Parathyroid adenoma (tissue), 2 donors: Measurements from ENCODE around the gene CHI3L2.
"Not testable (repeated sequence)": the region's sequence is repeated elsewhere in the genome, so short reads cannot be mapped to it uniquely, and the experiment has no call there.

Experiments used
- H2AFZ ChIP-seq: fragments of 300-600 bp; sonication (generic); one replicate; pipeline ENCODE4 v1.7.0; 2017; ENCODE audit warnings: antibody characterized with exemption, mild to moderate bottlenecking
- H3K27ac ChIP-seq: fragments of 300-600 bp; sonication (generic); one replicate; pipeline ENCODE4 v1.7.0; 2017
- H3K27me3 ChIP-seq: fragments of 300-600 bp; sonication (generic); one replicate; pipeline ENCODE4 v1.7.0; 2017; ENCODE audit warnings: low read length; ENCODE audit not compliant: control insufficient read depth, insufficient read depth
- H3K36me3 ChIP-seq: fragments of 300-600 bp; sonication (generic); one replicate; pipeline ENCODE4 v1.7.0; 2017; ENCODE audit warnings: low read length; ENCODE audit not compliant: control insufficient read depth, insufficient read depth
- H3K4me1 ChIP-seq: fragments of 300-600 bp; sonication (generic); one replicate; pipeline ENCODE4 v1.7.0; 2017; ENCODE audit warnings: control low read depth
- H3K4me2 ChIP-seq: fragments of 300-600 bp; sonication (generic); one replicate; pipeline ENCODE4 v1.7.0; 2017; ENCODE audit warnings: low read length
- H3K4me3 ChIP-seq: fragments of 300-600 bp; sonication (generic); one replicate; pipeline ENCODE4 v1.7.0; 2017; ENCODE audit warnings: low read depth, low read length
- H3K79me2 ChIP-seq: fragments of 300-600 bp; sonication (generic); one replicate; pipeline ENCODE4 v1.7.0; 2017; ENCODE audit warnings: control low read depth
- H3K9ac ChIP-seq: fragments of 300-600 bp; sonication (generic); one replicate; pipeline ENCODE4 v1.7.0; 2017; ENCODE audit warnings: mild to moderate bottlenecking
- H3K9me3 ChIP-seq: fragments of 300-600 bp; sonication (generic); one replicate; pipeline ENCODE4 v1.7.0; 2017; ENCODE audit warnings: low read length; ENCODE audit not compliant: control insufficient read depth
- TF ChIP-seq, protein P1 (sequence below): fragments of 300-600 bp; sonication (generic); IDR thresholded peaks from one replicate; pipeline ENCODE4 v1.7.0; 2017; ENCODE audit warnings: antibody characterized with exemption, mild to moderate bottlenecking
- donor health status: primary hyperparathyroidism.

CHI3L2 gene

GRCh38 chr1:111214074-111214801 lies 13.3 kb upstream of the CHI3L2 start:
- H3K79me2 ChIP-seq: no peaks in the 10 kb centered on the region
- no peak overlapping the region for H3K9ac ChIP-seq
- no peaks in the 10 kb centered on the region for H3K36me3 ChIP-seq
- no peaks in the 10 kb centered on the region for H3K9me3 ChIP-seq
- no peak overlapping the region for H3K4me2 ChIP-seq
- H3K4me3 ChIP-seq: no peak overlapping the region
- TF ChIP-seq, protein P1, sequence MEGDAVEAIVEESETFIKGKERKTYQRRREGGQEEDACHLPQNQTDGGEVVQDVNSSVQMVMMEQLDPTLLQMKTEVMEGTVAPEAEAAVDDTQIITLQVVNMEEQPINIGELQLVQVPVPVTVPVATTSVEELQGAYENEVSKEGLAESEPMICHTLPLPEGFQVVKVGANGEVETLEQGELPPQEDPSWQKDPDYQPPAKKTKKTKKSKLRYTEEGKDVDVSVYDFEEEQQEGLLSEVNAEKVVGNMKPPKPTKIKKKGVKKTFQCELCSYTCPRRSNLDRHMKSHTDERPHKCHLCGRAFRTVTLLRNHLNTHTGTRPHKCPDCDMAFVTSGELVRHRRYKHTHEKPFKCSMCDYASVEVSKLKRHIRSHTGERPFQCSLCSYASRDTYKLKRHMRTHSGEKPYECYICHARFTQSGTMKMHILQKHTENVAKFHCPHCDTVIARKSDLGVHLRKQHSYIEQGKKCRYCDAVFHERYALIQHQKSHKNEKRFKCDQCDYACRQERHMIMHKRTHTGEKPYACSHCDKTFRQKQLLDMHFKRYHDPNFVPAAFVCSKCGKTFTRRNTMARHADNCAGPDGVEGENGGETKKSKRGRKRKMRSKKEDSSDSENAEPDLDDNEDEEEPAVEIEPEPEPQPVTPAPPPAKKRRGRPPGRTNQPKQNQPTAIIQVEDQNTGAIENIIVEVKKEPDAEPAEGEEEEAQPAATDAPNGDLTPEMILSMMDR: no peak
- no peak overlapping the region for H3K27ac ChIP-seq
- no peaks in the 10 kb centered on the region for H3K27me3 ChIP-seq
- H3K4me1 ChIP-seq: peaks cover 5% of the 10 kb centered on the region
- H2AFZ ChIP-seq: no peak overlapping the region

- H3K36me3 ChIP-seq: no peaks in the 10 kb centered on the region
- H3K4me3 ChIP-seq: no peak overlapping the region
- H3K27ac ChIP-seq: no peak overlapping the region
These were observed 12.6 kb upstream of the CHI3L2 start for GRCh38 chr1:111214884-111215283.

DNA sequence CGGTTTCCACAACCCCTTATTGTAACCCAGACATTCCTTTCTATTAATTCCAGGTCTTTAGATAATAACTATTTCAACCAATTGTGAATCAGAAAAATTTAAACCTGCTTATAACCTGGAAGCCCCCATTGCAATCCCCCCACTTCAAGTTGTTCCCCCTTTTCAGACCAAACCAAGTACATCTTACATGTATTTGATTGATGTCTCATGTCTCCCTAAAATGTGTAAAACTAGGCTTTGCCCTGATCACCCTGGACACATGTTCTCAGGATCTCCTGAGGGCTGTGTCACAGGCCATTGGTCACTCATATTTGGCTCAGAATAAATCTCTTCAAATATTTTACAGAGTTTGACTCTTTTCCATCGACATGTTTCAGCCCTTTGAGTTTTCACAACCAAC lies 12.2 kb upstream of the CHI3L2 start:
- not testable (repeated sequence) for H3K9me3 ChIP-seq, H3K4me2 ChIP-seq, H3K4me3 ChIP-seq, H3K36me3 ChIP-seq, H3K9ac ChIP-seq, H3K4me1 ChIP-seq, H3K79me2 ChIP-seq, H3K27ac ChIP-seq, H3K27me3 ChIP-seq, H2AFZ ChIP-seq

More at GRCh38 chr1:111214884-111215283, 12.6 kb upstream of the CHI3L2 start:
- H3K9ac ChIP-seq: no peak overlapping the region
- TF ChIP-seq, protein P1: no peak
- H3K79me2 ChIP-seq: no peaks in the 10 kb centered on the region
- no peak overlapping the region for H2AFZ ChIP-seq
- no peak overlapping the region for H3K4me2 ChIP-seq
- H3K27me3 ChIP-seq: no peaks in the 10 kb centered on the region
- H3K9me3 ChIP-seq: no peaks in the 10 kb centered on the region
- peaks cover 5% of the 10 kb centered on the region for H3K4me1 ChIP-seq

- TF ChIP-seq, protein P1: no peak
- Histone ChIP-seq H3K27me3 (no peaks in the 10 kb centered on the region), H3K4me1 (peaks cover 5% of the 10 kb centered on the region), H3K27ac (no peak overlapping the region), H2AFZ (no peak overlapping the region), H3K79me2 (no peaks in the 10 kb centered on the region), H3K9ac (no peak overlapping the region), H3K36me3 (no peaks in the 10 kb centered on the region), H3K9me3 (no peaks in the 10 kb centered on the region), H3K4me3 (no peak overlapping the region), H3K4me2 (no peak overlapping the region)
These were observed 10.8 kb upstream of the CHI3L2 start for GRCh38 chr1:111216751-111217150.

DNA sequence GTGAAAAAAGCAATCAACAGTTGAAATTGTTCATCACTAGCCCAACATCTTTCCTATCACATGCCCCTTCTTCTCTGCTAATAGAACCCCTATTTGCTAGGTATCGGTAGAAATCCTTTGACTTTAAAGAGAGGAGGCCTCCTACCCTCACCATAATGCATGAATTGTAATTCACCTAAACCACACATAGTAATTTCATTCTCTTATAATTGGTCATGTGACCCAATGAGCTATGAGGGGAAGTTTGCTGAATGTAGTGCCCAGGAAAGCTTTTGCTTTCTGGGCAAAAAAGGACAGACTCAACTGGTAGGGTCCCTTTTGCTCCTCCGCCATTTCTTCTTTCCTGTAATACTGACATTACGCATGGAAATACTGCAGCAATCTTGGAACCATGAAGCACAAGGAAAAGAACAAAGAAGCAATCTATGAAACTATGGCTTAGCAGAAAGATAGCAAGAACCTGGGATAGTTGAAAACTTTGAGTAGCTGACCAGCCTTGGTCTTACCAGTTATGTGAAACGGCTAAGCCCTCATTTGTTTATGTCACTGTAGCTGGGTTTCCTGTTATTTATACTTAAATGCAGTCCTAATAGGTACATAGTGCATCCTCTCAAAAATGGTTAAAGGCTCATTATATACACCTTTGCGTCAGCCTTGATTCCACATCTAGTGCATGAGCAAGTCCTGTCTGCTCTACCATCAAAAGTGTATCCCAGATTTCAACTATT lies 10.2 kb upstream of the CHI3L2 start:
- no peaks in the 10 kb centered on the region for H3K9me3 ChIP-seq
- peaks cover 5% of the 10 kb centered on the region for H3K4me1 ChIP-seq
- H2AFZ ChIP-seq: no peak overlapping the region
- no peaks in the 10 kb centered on the region for H3K36me3 ChIP-seq
- H3K9ac ChIP-seq: no peak overlapping the region
- TF ChIP-seq, protein P1: no peak
- no peak overlapping the region for H3K27ac ChIP-seq
- H3K79me2 ChIP-seq: no peaks in the 10 kb centered on the region
- H3K4me3 ChIP-seq: no peak overlapping the region
- H3K27me3 ChIP-seq: no peaks in the 10 kb centered on the region
- H3K4me2 ChIP-seq: no peak overlapping the region
